Stimulated activated CD8-positive, alpha-beta memory T cell treated with anti-CD3 and anti-CD28 coated beads, Interleukin-15, amount 100 ng/mL, for 4 hours (primary cell): ENCODE results near the gene CYP19A1.

Source experiments
- DNase-seq, 2 donors: peaks; one replicate each; pipeline ENCODE4 v3.0.0-alpha.2; 2020; ENCODE audit warnings: low read depth in 2 of 2

The CYP19A1 gene

GRCh38 chr15:51325167-51325566 lies 13.2 kb downstream of the CYP19A1 start:
- DNase-seq, result no peak

GRCh38 chr15:51323749-51324148 lies 14.6 kb downstream of the CYP19A1 start:
- DNase-seq, result no peak

- DNase-seq, result no peak
Measured at GRCh38 chr15:51322621-51323296, 15.6 kb downstream of the CYP19A1 start.

GRCh38 chr15:51321316-51321715 lies 17.1 kb downstream of the CYP19A1 start:
- no peak for DNase-seq

- no peak for DNase-seq
Measured at GRCh38 chr15:51320843-51321242, 17.6 kb downstream of the CYP19A1 start.

- DNase-seq, result no peak
Measured at GRCh38 chr15:51319539-51319938, 18.9 kb downstream of the CYP19A1 start.

GRCh38 chr15:51318382-51319150 lies 19.8 kb downstream of the CYP19A1 start:
- no peak for DNase-seq

- DNase-seq, result no peak
Measured at GRCh38 chr15:51316636-51317035, 21.8 kb downstream of the CYP19A1 start.

GRCh38 chr15:51315726-51316125 lies 22.7 kb downstream of the CYP19A1 start:
- DNase-seq, result no peak

- no peak for DNase-seq
Measured at GRCh38 chr15:51314391-51315337, 23.7 kb downstream of the CYP19A1 start.

GRCh38 chr15:51313644-51314280 lies 24.6 kb downstream of the CYP19A1 start:
- no peak for DNase-seq

- DNase-seq, result no peak
Measured at GRCh38 chr15:51313074-51313393, 25.4 kb downstream of the CYP19A1 start.

GRCh38 chr15:51312166-51313073 lies 26.0 kb downstream of the CYP19A1 start:
- no peak for DNase-seq

GRCh38 chr15:51311510-51311909 lies 26.9 kb downstream of the CYP19A1 start:
- DNase-seq, result no peak

- DNase-seq, result no peak
Measured at GRCh38 chr15:51310064-51310463, 28.3 kb downstream of the CYP19A1 start.

- DNase-seq, result no peak
Measured at GRCh38 chr15:51307811-51308210, 30.6 kb downstream of the CYP19A1 start.

- no peak for DNase-seq
Measured at GRCh38 chr15:51307325-51307724, 31.1 kb downstream of the CYP19A1 start.

- no peak for DNase-seq
Measured at GRCh38 chr15:51303462-51303980, 34.9 kb downstream of the CYP19A1 start.

- no peak for DNase-seq
Measured at GRCh38 chr15:51302480-51302879, 35.9 kb downstream of the CYP19A1 start.

GRCh38 chr15:51299187-51300015 lies 39.0 kb downstream of the CYP19A1 start:
- no peak for DNase-seq
